Common myeloid progenitor, CD34-positive (primary cell): ENCODE data around the gene ASIC3.
A peak's percentile ranks its signal among the peaks of the same experiment; 100 is the strongest.
"Not testable (repeated sequence)": the region's sequence is repeated elsewhere in the genome, so short reads cannot be mapped to it uniquely, and the experiment has no call there.

Experiments
- CTCF ChIA-PET: fragments of 350-600 bp; sonication (Branson Sonifier 250); formaldehyde crosslinking; loops from one replicate; lab custom pipeline; 2021; ENCODE audit warnings: antibody characterized with exemption; lab: Charles Lee
- POLR2A ChIA-PET: fragments of 350-600 bp; sonication (Branson Sonifier 250); formaldehyde crosslinking; loops from one replicate; lab custom pipeline; 2021; ENCODE audit warnings: antibody characterized with exemption; lab: Charles Lee
- DNase-seq, 3 donors: peaks; one replicate each; pipeline versions ENCODE4 v3.0.0 to v3.0.0-alpha.2; 2013
- H3K27ac ChIP-seq, 2 experiments: 1 replicate in 1 of 2; 2 replicates in 1 of 2; pipeline ENCODE4 v1.7.0; 2013; ENCODE audit warnings: inconsistent platforms in 2 of 2, low read length in 2 of 2, mild to moderate bottlenecking in 2 of 2, low read depth in 1 of 2, moderate library complexity in 1 of 2; ENCODE audit not compliant: severe bottlenecking in 2 of 2, insufficient read depth in 1 of 2, poor library complexity in 1 of 2
- H3K27me3 ChIP-seq, 5 experiments: replicated peaks in 2 of 5; 1 replicate in 3 of 5; 2 replicates in 2 of 5; pipeline versions ENCODE4 v1.6.1 to v1.7.0; 2013; ENCODE audit warnings: low read length in 4 of 5, mild to moderate bottlenecking in 2 of 5, moderate library complexity in 2 of 5, inconsistent platforms in 1 of 5; ENCODE audit not compliant: insufficient read depth in 5 of 5, control insufficient read depth in 4 of 5
- H3K36me3 ChIP-seq, 4 experiments: 1 replicate in 2 of 4; 2 replicates in 2 of 4; pipeline versions ENCODE4 v1.6.1 to v1.7.0; 2013; ENCODE audit warnings: low read length in 3 of 4, control low read depth in 1 of 4, mild to moderate bottlenecking in 1 of 4; ENCODE audit not compliant: control insufficient read depth in 4 of 4, insufficient read depth in 4 of 4
- H3K4me1 ChIP-seq, 4 experiments: 1 replicate in 3 of 4; 2 replicates in 1 of 4; pipeline versions ENCODE4 v1.6.1 to v1.7.1; 2013; ENCODE audit warnings: low read length in 3 of 4, mild to moderate bottlenecking in 3 of 4, control low read depth in 1 of 4, inconsistent platforms in 1 of 4, moderate library complexity in 1 of 4; ENCODE audit not compliant: control insufficient read depth in 4 of 4, insufficient read depth in 4 of 4; ENCODE audit errors: control extremely low read depth in 1 of 4
- H3K4me3 ChIP-seq, 7 experiments: 1 replicate in 4 of 7; 2 replicates in 3 of 7; pipeline versions ENCODE4 v1.5.1 to v1.7.0; 2013; ENCODE audit warnings: mild to moderate bottlenecking in 7 of 7, low read length in 6 of 7, moderate library complexity in 6 of 7, inconsistent platforms in 2 of 7, low read depth in 2 of 7, control low read depth in 1 of 7; ENCODE audit not compliant: insufficient read depth in 4 of 7, control insufficient read depth in 1 of 7; ENCODE audit errors: extremely low read depth in 1 of 7
- H3K9me3 ChIP-seq, 5 experiments: 1 replicate in 4 of 5; 2 replicates in 1 of 5; pipeline versions ENCODE4 v1.6.1 to v1.7.1; 2013; ENCODE audit warnings: low read length in 4 of 5, mild to moderate bottlenecking in 2 of 5, inconsistent platforms in 1 of 5, low read depth in 1 of 5, moderate library complexity in 1 of 5; ENCODE audit not compliant: control insufficient read depth in 4 of 5, insufficient read depth in 2 of 5; ENCODE audit errors: control extremely low read depth in 1 of 5
- WGBS: methylation state at CpG from one replicate; pipeline ENCODE4 v1.1.5; 2013; ENCODE audit not compliant: insufficient coverage; 5-methylcytosine and 5-hydroxymethylcytosine counted together

The ASIC3 gene

GRCh38 chr7:151024435-151025056 lies 23.8 kb upstream of the ASIC3 start, which contains the start of gene ATG9B:
Gene ATG9B (minus strand): TSS chr7:151024494. CDS start chr7:151024423, 71 bp downstream.
- H3K9me3 ChIP-seq: no peaks in the 10 kb centered on the region
- CTCF ChIA-PET: interaction anchor here (0.7 to 6.9 kb wide), 5 partner anchors 10 to 86 kb away, joined by 3 to 61 read pairs (median 4); no protein-coding TSS in a partner anchor
- peaks cover 5 to 23% (median 12%) of the 10 kb centered on the region in 5 experiments for H3K27me3 ChIP-seq
- H3K36me3 ChIP-seq: no peaks in the 10 kb centered on the region
- 82% methylated on average over 3 of the region's 4 CpGs for WGBS
- peaks cover 7 to 18% (median 14%) of the 10 kb centered on the region in 4 experiments for H3K4me1 ChIP-seq
- no peak for DNase-seq
- no peak within 1 kb of the TSS for H3K27ac ChIP-seq
- H3K4me3 ChIP-seq: no peak within 1 kb of the TSS
- POLR2A ChIA-PET: no interaction called here

- H3K4me1 ChIP-seq: peaks cover 7 to 18% (median 14%) of the 10 kb centered on the region in 4 experiments
- POLR2A ChIA-PET: no interaction called here
- H3K27me3 ChIP-seq: peaks cover 0 to 8% (median 2%) of the 10 kb centered on the region in 5 experiments
- CTCF ChIA-PET: interaction anchor here (1.0 to 6.9 kb wide), 4 partner anchors 8 to 47 kb away, joined by 3 to 61 read pairs (median 4); no protein-coding TSS in a partner anchor
- no peak for DNase-seq
- peak overlapping the region in 1 of 2 experiments; percentile 10 for H3K27ac ChIP-seq
- H3K4me3 ChIP-seq: no peak overlapping the region
- H3K36me3 ChIP-seq: peaks cover 0 to under 1% (median 0%) of the 10 kb centered on the region in 4 experiments
- WGBS: 95% methylated on average over 2 of the region's 4 CpGs
- H3K9me3 ChIP-seq: no peaks in the 10 kb centered on the region
Observed at GRCh38 chr7:151025924-151026671, 22.2 kb upstream of the ASIC3 start.

GRCh38 chr7:151026771-151027727 lies 21.3 kb upstream of the ASIC3 start:
- ChIA-PET CTCF (interaction anchor here (1.2 to 6.9 kb wide), 5 partner anchors 9 to 84 kb away, joined by 3 to 61 read pairs (median 8); no protein-coding TSS in a partner anchor), POLR2A (interaction anchor here (1.2 to 1.5 kb wide), 2 partner anchors 9 to 12 kb away, joined by 4 to 7 read pairs; no protein-coding TSS in a partner anchor)
- H3K27ac ChIP-seq: peak overlapping the region in 1 of 2 experiments; percentile 89
- not testable (repeated sequence) for H3K27me3 ChIP-seq, H3K36me3 ChIP-seq, H3K9me3 ChIP-seq
- H3K4me3 ChIP-seq: peak overlapping the region in 5 of 7 experiments; percentile 72 to 90 (median 87)
- WGBS: 54% methylated on average over 11 of the region's 19 CpGs
- DNase-seq: peak in 1 of 3 donors; percentile 63
- H3K4me1 ChIP-seq: peaks cover 7 to 18% (median 14%) of the 10 kb centered on the region in 4 experiments

DNA sequence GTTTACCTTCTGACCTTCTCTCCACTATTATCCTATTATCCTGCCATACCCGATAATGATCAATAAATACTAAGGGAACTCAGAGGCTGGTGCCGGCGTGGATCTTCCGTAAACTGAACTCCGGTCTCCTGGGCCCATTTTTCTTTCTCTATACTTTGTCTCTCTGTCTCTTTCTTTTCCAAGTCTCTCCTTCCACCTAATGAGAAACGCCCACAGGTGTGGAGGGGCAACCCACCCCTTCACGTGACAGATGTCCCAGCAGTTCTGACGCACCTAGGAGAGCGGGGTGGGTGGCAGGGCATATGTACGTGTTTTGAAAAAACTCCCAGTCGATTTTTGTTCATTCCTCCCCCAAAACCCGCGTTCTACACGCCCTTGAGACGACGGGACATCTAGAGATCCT lies 20.6 kb upstream of the ASIC3 start:
- Histone ChIP-seq H3K4me3 (peak overlapping the region; percentile 72 to 90 (median 84)), H3K27ac (peak overlapping the region; percentile 47 to 89), H3K4me1 (peaks cover 7 to 18% (median 14%) of the 10 kb centered on the region in 4 experiments)
- CTCF ChIA-PET: interaction anchor here (0.9 to 5.9 kb wide), 8 partner anchors 9 to 83 kb away, joined by 3 to 39 read pairs (median 6); partner anchors contain the start of gene SLC4A2
- H3K9me3 ChIP-seq, H3K27me3 ChIP-seq, H3K36me3 ChIP-seq, DNase-seq: not testable (repeated sequence)
- POLR2A ChIA-PET: interaction anchor here (1.1 to 1.5 kb wide), 5 partner anchors 10 to 56 kb away, joined by 3 to 7 read pairs (median 4); partner anchors contain the start of genes FASTK and TMUB1
- WGBS: 4% methylated on average over 14 of the region's 16 CpGs

- peak within 1 kb of the TSS; percentile 75 to 89 for H3K27ac ChIP-seq
- peaks cover 0 to 3% (median 0%) of the 10 kb centered on the region in 5 experiments for H3K27me3 ChIP-seq
- WGBS: under 1% methylated on average over 45 of the region's 53 CpGs
- peaks cover 7 to 18% (median 14%) of the 10 kb centered on the region in 4 experiments for H3K4me1 ChIP-seq
- POLR2A ChIA-PET: interaction anchor here (0.6 to 1.5 kb wide), 7 partner anchors 11 to 118 kb away, joined by 3 to 7 read pairs (median 3); partner anchors contain the start of genes FASTK and TMUB1
- DNase-seq: peak; percentile 99
- H3K36me3 ChIP-seq: peaks cover 0 to 7% (median under 1%) of the 10 kb centered on the region in 4 experiments
- H3K9me3 ChIP-seq: no peaks in the 10 kb centered on the region
- peak within 1 kb of the TSS; percentile 72 to 90 (median 84) for H3K4me3 ChIP-seq
- CTCF ChIA-PET: interaction anchor here (0.7 to 5.9 kb wide), 11 partner anchors 9 to 82 kb away, joined by 3 to 39 read pairs (median 6); partner anchors contain the start of gene SLC4A2
Observed at GRCh38 chr7:151028131-151028947, 20.0 kb upstream of the ASIC3 start, which contains the start of gene ABCB8. Gene ABCB8 (plus strand): TSS chr7:151028450. CDS start chr7:151028516, 66 bp downstream.
